Effector memory CD4-positive, alpha-beta T cell (primary cell): ENCODE results near the gene DDX27.
"Not testable (repeated sequence)": the region's sequence is repeated elsewhere in the genome, so short reads cannot be mapped to it uniquely, and the experiment has no call there.

Experiments used
- DNase-seq, 3 donors: peaks; one replicate each; pipeline ENCODE4 v3.0.0-alpha.2; 2020
- H3K27ac ChIP-seq: 2 replicates; pipeline ENCODE4 v1.7.0; 2013; ENCODE audit warnings: mild to moderate bottlenecking, low read length, moderate library complexity; ENCODE audit not compliant: insufficient read depth, poor library complexity, severe bottlenecking
- H3K27me3 ChIP-seq: replicated peaks from 2 replicates; pipeline ENCODE4 v1.7.0; 2013; ENCODE audit warnings: mild to moderate bottlenecking, low read length; ENCODE audit not compliant: insufficient read depth, control insufficient read depth, poor library complexity, severe bottlenecking
- H3K36me3 ChIP-seq: 2 replicates; pipeline ENCODE4 v1.7.0; 2013; ENCODE audit warnings: mild to moderate bottlenecking, low read length, moderate library complexity; ENCODE audit not compliant: control insufficient read depth, insufficient read depth
- H3K4me1 ChIP-seq: 2 replicates; pipeline ENCODE4 v1.7.0; 2013; ENCODE audit warnings: low read length, mild to moderate bottlenecking; ENCODE audit not compliant: control insufficient read depth, insufficient read depth, poor library complexity, severe bottlenecking
- H3K4me3 ChIP-seq: 2 replicates; pipeline ENCODE4 v1.7.0; 2013; ENCODE audit warnings: low read length, low read depth, mild to moderate bottlenecking; ENCODE audit not compliant: insufficient read depth, poor library complexity, severe bottlenecking
- H3K9me3 ChIP-seq: 2 replicates; pipeline ENCODE4 v1.7.0; 2013; ENCODE audit warnings: mild to moderate bottlenecking, low read length, moderate library complexity; ENCODE audit not compliant: control insufficient read depth

Gene DDX27

GRCh38 chr20:49203746-49204145 lies 15.5 kb upstream of the DDX27 start:
- Histone ChIP-seq H3K27me3 (no peaks in the 10 kb centered on the region), H3K36me3 (no peaks in the 10 kb centered on the region), H3K27ac (no peak overlapping the region), H3K9me3 (no peaks in the 10 kb centered on the region), H3K4me3 (no peak overlapping the region), H3K4me1 (no peaks in the 10 kb centered on the region)
- no peak for DNase-seq

- no peaks in the 10 kb centered on the region for H3K27me3 ChIP-seq
- no peak overlapping the region for H3K27ac ChIP-seq
- DNase-seq = no peak
- H3K4me3 ChIP-seq = no peak overlapping the region
- no peaks in the 10 kb centered on the region for H3K4me1 ChIP-seq
- no peaks in the 10 kb centered on the region for H3K9me3 ChIP-seq
- no peaks in the 10 kb centered on the region for H3K36me3 ChIP-seq
Measured at GRCh38 chr20:49207076-49207475, 12.1 kb upstream of the DDX27 start.

- DNase-seq = no peak
- Histone ChIP-seq H3K9me3 (no peaks in the 10 kb centered on the region), H3K27me3 (no peaks in the 10 kb centered on the region), H3K4me1 (no peaks in the 10 kb centered on the region), H3K27ac (no peak overlapping the region), H3K36me3 (no peaks in the 10 kb centered on the region), H3K4me3 (no peak overlapping the region)
Measured at GRCh38 chr20:49210101-49210756, 9.0 kb upstream of the DDX27 start.

- Histone ChIP-seq H3K27me3 (no peaks in the 10 kb centered on the region), H3K36me3 (no peaks in the 10 kb centered on the region), H3K9me3 (no peaks in the 10 kb centered on the region), H3K4me1 (no peaks in the 10 kb centered on the region), H3K4me3 (no peak overlapping the region), H3K27ac (no peak overlapping the region)
- DNase-seq = no peak
Measured at GRCh38 chr20:49210757-49211110, 8.5 kb upstream of the DDX27 start.

GRCh38 chr20:49214571-49214970 lies 4.6 kb upstream of the DDX27 start:
- no peak for DNase-seq
- no peaks in the 10 kb centered on the region for H3K9me3 ChIP-seq
- no peaks in the 10 kb centered on the region for H3K4me1 ChIP-seq
- H3K4me3 ChIP-seq = no peak overlapping the region
- no peak overlapping the region for H3K27ac ChIP-seq
- no peaks in the 10 kb centered on the region for H3K36me3 ChIP-seq
- no peaks in the 10 kb centered on the region for H3K27me3 ChIP-seq

- no peaks in the 10 kb centered on the region for H3K27me3 ChIP-seq
- H3K27ac ChIP-seq = no peak overlapping the region
- H3K9me3 ChIP-seq = no peaks in the 10 kb centered on the region
- H3K4me1 ChIP-seq = peaks cover 5% of the 10 kb centered on the region
- no peaks in the 10 kb centered on the region for H3K36me3 ChIP-seq
- DNase-seq = no peak
- H3K4me3 ChIP-seq = no peak overlapping the region
Measured at GRCh38 chr20:49215232-49215631, 4.0 kb upstream of the DDX27 start.

GRCh38 chr20:49216991-49217578 lies 2.1 kb upstream of the DDX27 start:
- no peaks in the 10 kb centered on the region for H3K27me3 ChIP-seq
- H3K4me1 ChIP-seq = peaks cover 8% of the 10 kb centered on the region
- H3K27ac ChIP-seq = no peak overlapping the region
- H3K36me3 ChIP-seq = peaks cover 9% of the 10 kb centered on the region
- H3K9me3 ChIP-seq = no peaks in the 10 kb centered on the region
- DNase-seq = peak; percentile 77 to 90 (median 87)
- no peak overlapping the region for H3K4me3 ChIP-seq

- H3K27me3 ChIP-seq, H3K9me3 ChIP-seq, H3K4me3 ChIP-seq, DNase-seq, H3K4me1 ChIP-seq: not testable (repeated sequence)
- H3K27ac ChIP-seq = peak overlapping the region; percentile 55
- H3K36me3 ChIP-seq = peaks cover 21% of the 10 kb centered on the region
Measured at GRCh38 chr20:49218739-49219090, 501 bp upstream of the DDX27 start.

- no peaks in the 10 kb centered on the region for H3K27me3 ChIP-seq
- H3K36me3 ChIP-seq = peaks cover 35% of the 10 kb centered on the region
- H3K27ac ChIP-seq = peak overlapping the region; percentile 93
- H3K9me3 ChIP-seq = no peaks in the 10 kb centered on the region
- peaks cover 8% of the 10 kb centered on the region for H3K4me1 ChIP-seq
- H3K4me3 ChIP-seq = peak overlapping the region; percentile 77
- no peak for DNase-seq
Measured at GRCh38 chr20:49219924-49220831, 962 bp downstream of the DDX27 start.

- no peaks in the 10 kb centered on the region for H3K9me3 ChIP-seq
- no peak overlapping the region for H3K27ac ChIP-seq
- H3K4me1 ChIP-seq = no peaks in the 10 kb centered on the region
- H3K27me3 ChIP-seq = no peaks in the 10 kb centered on the region
- peaks cover 73% of the 10 kb centered on the region for H3K36me3 ChIP-seq
- DNase-seq = no peak
- H3K4me3 ChIP-seq = no peak overlapping the region
Measured at GRCh38 chr20:49225896-49226295, 6.7 kb downstream of the DDX27 start.
